C4-2B (cell line): ENCODE measurements around the gene HSPB6.

Experiments used
- H3K27ac ChIP-seq: fragments of 450-650 bp; 2 replicates; pipeline ENCODE4 v1.5.1; 2017
- ZFX ChIP-seq: fragments of 450-650 bp; IDR thresholded peaks from 2 replicates; pipeline ENCODE4 v1.6.1; 2017
- TF ChIP-seq, protein P1 (sequence below): fragments of 450-650 bp; conservative IDR thresholded peaks from 2 replicates; pipeline ENCODE4 v1.5.1; 2017; ENCODE audit warnings: mild to moderate bottlenecking

HSPB6 gene

DNA sequence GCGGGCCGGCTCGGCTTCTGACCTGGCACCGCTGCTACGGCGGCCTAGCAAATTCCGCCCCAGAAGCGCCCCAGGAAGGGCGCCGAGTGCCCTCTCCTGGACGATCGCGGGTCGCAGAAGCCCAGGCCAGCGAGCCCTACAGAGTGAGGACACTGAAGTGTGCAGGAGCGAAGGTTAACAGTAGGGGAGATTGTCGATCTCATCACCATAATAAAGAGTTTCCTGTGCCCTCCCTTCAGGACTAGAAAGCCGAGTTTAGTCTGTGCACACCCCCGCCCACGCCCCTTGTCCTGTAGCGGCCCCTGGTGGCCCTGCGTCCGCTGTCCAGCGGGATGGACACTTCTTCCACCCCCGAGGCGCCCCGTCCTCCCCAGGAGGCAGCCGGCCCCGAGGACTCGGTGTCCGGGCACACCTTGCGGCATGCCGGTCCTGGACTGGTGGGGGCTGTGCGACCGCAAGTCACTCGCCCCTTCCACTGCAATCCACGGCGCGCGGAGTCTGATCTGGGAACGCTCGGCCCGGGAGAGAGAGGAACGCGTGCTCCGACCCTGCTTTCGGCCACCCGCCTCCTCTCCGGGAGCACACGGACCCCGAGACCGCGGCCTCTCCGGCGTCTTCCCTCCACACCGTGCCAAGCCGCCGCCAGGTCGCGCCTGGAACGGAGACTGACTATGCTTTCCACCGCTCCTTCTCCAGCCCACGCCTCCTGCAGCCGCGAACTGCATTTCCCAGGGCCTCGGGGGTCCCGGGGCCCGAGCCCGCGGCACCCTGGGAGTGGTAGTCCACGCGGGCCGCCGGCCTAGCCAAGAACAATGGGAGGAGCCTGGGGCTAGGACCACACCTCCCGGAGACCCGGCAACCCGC, 39.8 kb downstream of the HSPB6 start:
- TF ChIP-seq, protein P1, sequence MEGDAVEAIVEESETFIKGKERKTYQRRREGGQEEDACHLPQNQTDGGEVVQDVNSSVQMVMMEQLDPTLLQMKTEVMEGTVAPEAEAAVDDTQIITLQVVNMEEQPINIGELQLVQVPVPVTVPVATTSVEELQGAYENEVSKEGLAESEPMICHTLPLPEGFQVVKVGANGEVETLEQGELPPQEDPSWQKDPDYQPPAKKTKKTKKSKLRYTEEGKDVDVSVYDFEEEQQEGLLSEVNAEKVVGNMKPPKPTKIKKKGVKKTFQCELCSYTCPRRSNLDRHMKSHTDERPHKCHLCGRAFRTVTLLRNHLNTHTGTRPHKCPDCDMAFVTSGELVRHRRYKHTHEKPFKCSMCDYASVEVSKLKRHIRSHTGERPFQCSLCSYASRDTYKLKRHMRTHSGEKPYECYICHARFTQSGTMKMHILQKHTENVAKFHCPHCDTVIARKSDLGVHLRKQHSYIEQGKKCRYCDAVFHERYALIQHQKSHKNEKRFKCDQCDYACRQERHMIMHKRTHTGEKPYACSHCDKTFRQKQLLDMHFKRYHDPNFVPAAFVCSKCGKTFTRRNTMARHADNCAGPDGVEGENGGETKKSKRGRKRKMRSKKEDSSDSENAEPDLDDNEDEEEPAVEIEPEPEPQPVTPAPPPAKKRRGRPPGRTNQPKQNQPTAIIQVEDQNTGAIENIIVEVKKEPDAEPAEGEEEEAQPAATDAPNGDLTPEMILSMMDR = peak; percentile 98
- TF ChIP-seq ZFX = peak; percentile 85; the same call in 1 of the 2 replicates
- peak overlapping the region; percentile 92 for H3K27ac ChIP-seq

DNA sequence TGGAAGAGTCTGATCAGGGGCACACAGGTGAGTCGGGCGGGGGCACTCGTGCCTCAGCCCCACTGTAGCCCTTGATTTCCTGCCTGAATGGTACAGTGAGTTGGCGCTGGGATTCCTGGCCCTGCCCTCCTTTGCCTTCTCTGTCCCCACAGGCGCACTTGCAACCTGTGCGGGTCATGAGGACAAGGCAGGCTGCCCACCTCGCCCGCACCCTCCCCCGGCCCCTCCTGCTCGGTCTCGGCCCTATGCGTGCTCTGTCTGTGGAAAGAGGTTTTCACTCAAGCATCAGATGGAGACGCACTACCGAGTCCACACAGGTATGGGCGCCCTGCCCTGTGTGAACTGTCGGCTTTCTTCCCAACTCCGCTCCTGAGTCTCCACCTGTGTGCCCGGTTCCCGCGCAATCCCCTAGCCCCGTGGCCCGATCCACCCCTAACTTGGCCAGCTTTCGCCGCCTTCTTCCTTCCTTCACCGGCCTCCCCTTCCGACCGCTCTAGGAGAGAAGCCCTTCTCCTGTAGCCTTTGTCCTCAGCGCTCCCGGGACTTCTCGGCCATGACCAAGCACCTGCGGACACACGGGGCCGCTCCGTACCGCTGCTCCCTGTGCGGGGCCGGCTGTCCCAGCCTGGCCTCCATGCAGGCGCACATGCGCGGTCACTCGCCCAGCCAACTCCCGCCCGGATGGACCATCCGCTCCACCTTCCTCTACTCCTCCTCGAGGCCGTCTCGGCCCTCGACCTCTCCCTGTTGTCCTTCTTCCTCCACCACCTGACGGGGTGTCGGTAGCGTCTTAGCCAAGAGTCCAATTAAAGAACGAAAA, 40.6 kb downstream of the HSPB6 start:
- H3K27ac ChIP-seq = peak overlapping the region; percentile 92
- no peak; the same call in 1 of the 2 replicates for TF ChIP-seq ZFX
- TF ChIP-seq, protein P1 = no peak

DNA sequence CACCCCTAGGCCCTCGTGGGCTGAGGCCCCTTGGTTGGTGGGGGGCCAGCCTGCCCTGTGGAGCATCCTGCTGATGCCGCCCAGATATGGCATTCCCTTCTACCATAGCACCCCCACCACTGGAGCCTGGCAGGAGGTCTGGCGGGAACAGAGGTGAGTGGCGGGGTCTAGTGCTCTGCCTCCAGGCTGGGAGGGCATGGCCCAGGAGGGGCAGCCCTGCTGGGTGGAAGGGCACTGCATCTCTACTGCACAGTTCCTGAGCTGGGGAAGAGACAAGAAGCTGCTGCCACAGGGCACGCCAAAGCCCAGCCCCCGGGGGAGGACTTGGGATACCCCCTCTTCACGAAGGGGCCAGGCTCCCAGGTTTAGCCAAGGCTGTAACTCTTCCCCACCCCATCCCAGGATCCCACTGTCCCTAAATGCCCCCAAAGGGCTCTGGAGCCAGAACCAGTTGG, 41.4 kb downstream of the HSPB6 start:
- TF ChIP-seq, protein P1 = no peak
- no peak for TF ChIP-seq ZFX
- peak overlapping the region; percentile 92 for H3K27ac ChIP-seq

DNA sequence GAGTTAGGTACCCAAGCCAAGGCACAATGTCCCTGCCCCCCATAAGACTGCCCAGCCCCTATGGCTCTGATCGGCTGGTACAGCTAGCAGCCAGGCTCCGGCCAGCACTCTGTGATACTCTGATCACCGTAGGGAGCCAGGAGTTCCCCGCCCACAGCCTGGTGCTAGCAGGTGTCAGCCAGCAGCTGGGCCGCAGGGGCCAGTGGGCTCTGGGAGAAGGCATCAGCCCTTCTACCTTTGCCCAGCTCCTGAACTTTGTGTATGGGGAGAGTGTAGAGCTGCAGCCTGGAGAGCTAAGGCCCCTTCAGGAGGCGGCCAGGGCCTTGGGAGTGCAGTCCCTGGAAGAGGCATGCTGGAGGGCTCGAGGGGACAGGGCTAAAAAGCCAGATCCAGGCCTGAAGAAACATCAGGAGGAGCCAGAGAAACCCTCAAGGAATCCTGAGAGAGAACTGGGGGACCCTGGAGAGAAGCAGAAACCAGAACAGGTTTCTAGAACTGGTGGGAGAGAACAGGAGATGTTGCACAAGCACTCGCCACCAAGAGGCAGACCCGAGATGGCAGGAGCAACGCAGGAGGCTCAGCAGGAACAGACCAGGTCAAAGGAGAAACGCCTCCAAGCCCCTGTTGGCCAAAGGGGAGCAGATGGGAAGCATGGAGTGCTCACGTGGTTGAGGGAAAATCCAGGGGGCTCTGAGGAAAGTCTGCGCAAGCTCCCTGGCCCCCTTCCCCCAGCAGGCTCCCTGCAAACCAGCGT, 42.1 kb downstream of the HSPB6 start:
- no peak overlapping the region; the same call in 1 of the 2 replicates for H3K27ac ChIP-seq
- TF ChIP-seq, protein P1 = no peak
- no peak for TF ChIP-seq ZFX

DNA sequence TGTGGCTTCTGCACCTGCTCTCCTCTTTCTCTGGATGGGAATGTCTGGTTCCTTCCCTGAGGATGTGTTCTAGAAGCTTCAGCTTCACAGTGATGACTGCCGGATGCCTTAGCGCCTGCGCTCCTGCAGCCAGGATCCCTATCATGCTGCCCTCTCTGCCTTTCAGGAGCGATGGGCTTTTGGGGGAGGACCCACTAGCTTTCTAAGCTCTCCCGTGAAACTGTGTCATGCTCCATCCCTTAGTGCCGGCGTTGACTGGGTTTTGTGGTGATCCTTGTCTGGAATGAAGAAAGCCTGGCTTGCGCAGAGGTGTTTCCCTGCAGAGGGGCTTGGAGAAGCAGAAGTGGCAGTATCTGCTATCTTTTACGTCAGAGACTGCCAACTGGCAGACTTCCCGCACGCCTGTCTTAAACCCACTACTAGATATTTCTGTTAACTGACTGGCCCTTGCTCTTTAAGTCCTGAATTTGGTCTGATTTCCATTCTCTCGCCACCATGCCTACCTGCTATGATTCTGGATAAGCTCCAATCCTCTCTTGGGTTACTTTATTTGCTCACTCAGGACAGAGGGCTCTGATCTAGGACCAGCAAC, 42.8 kb downstream of the HSPB6 start:
- no peak overlapping the region for H3K27ac ChIP-seq
- TF ChIP-seq, protein P1 = no peak
- TF ChIP-seq ZFX = no peak

DNA sequence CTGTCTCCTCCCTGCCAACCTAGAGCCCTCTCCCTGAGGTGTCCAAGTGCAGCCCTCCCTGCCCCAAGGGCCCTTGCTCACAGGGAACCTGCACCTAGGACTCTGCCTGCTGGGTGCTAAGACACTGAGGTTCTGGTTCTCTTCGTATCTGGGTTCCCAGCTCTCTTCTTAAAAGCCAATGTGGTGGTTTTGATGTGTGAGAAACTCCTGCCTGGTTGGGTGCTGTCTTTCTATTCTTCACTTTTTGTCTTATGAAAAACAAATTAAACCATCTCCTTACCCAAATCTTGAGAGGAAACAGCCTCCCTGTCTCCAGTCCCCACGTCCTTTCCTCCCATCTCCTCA, 43.4 kb downstream of the HSPB6 start:
- TF ChIP-seq ZFX = no peak
- TF ChIP-seq, protein P1 = no peak
- H3K27ac ChIP-seq = no peak overlapping the region
